H9 (cell line): ENCODE results near the gene RAX2. TPM values are rescaled to one million over a fixed set of nuclear protein-coding genes. Genes with fewer than 3 reads are reported as not detected.

Experiments used
- DNase-seq: peaks from one replicate; pipeline ENCODE4 v3.0.0-alpha.2; 2017
- H2AFZ ChIP-seq: one replicate; pipeline ENCODE4 v1.6.1; 2013; ENCODE audit warnings: mild to moderate bottlenecking, low read length, control low read depth, moderate library complexity
- H2AK5ac ChIP-seq: 2 replicates; pipeline ENCODE4 v1.6.1; 2013; ENCODE audit warnings: low read length, control low read depth, mixed read lengths; ENCODE audit not compliant: insufficient read length
- H2BK120ac ChIP-seq: one replicate; pipeline ENCODE4 v1.6.1; 2013; ENCODE audit warnings: low read depth, mild to moderate bottlenecking, low read length, control low read depth, inconsistent platforms; ENCODE audit not compliant: poor library complexity, severe bottlenecking
- H2BK12ac ChIP-seq: 2 replicates; pipeline ENCODE4 v1.6.1; 2013; ENCODE audit warnings: low read length, control low read depth, mixed read lengths, low read depth; ENCODE audit not compliant: insufficient read length
- H2BK15ac ChIP-seq: 2 replicates; pipeline ENCODE4 v1.6.1; 2013; ENCODE audit warnings: low read depth, low read length, control low read depth
- H2BK20ac ChIP-seq: one replicate; pipeline ENCODE4 v1.6.1; 2013; ENCODE audit warnings: low read depth, mild to moderate bottlenecking, low read length, control low read depth, inconsistent platforms; ENCODE audit not compliant: poor library complexity, severe bottlenecking
- H2BK5ac ChIP-seq: 2 replicates; pipeline ENCODE4 v1.6.1; 2013; ENCODE audit warnings: low read length, control low read depth, mixed read lengths; ENCODE audit not compliant: insufficient read length
- H3K14ac ChIP-seq: 2 replicates; pipeline ENCODE4 v1.6.1; 2013; ENCODE audit warnings: low read length, control low read depth; ENCODE audit not compliant: insufficient read depth
- H3K18ac ChIP-seq: 2 replicates; pipeline ENCODE4 v1.6.1; 2013; ENCODE audit warnings: low read depth, mild to moderate bottlenecking, mixed read lengths, low read length, control low read depth; ENCODE audit not compliant: insufficient read length
- H3K23ac ChIP-seq: 2 replicates; pipeline ENCODE4 v1.6.1; 2013; ENCODE audit warnings: low read length, control low read depth, mixed read lengths, low read depth; ENCODE audit not compliant: insufficient read length
- H3K23me2 ChIP-seq: 2 replicates; pipeline ENCODE4 v1.6.1; 2013; ENCODE audit warnings: low read depth, mild to moderate bottlenecking, mixed read lengths, low read length, control low read depth; ENCODE audit not compliant: insufficient read length, poor library complexity, severe bottlenecking
- H3K27ac ChIP-seq: 2 replicates; pipeline ENCODE4 v1.5.1; 2013; ENCODE audit warnings: low read length, control low read depth, mixed read lengths, low read depth; ENCODE audit not compliant: insufficient read length
- H3K27me3 ChIP-seq: 2 replicates; pipeline ENCODE4 v1.6.1; 2013; ENCODE audit warnings: low read length, control low read depth, inconsistent platforms; ENCODE audit not compliant: insufficient read depth
- H3K4ac ChIP-seq: 2 replicates; pipeline ENCODE4 v1.6.1; 2013; ENCODE audit warnings: low read depth, mild to moderate bottlenecking, control low read depth, inconsistent platforms, low read length, moderate library complexity
- H3K4me1 ChIP-seq: 2 replicates; pipeline ENCODE4 v1.6.1; 2013; ENCODE audit warnings: low read length, control low read depth, inconsistent platforms; ENCODE audit not compliant: insufficient read depth
- H3K4me2 ChIP-seq: 2 replicates; pipeline ENCODE4 v1.6.1; 2013; ENCODE audit warnings: low read length, control low read depth, mixed read lengths; ENCODE audit not compliant: insufficient read length, insufficient read depth
- H3K56ac ChIP-seq: 2 replicates; pipeline ENCODE4 v1.6.1; 2013; ENCODE audit warnings: low read depth, mild to moderate bottlenecking, mixed read lengths, low read length, control low read depth; ENCODE audit not compliant: insufficient read length
- H3K79me1 ChIP-seq: 2 replicates; pipeline ENCODE4 v1.6.1; 2013; ENCODE audit warnings: low read depth, mild to moderate bottlenecking, moderate library complexity, low read length, control low read depth, inconsistent platforms; ENCODE audit not compliant: insufficient read depth, poor library complexity, severe bottlenecking
- H3K79me2 ChIP-seq: 2 replicates; pipeline ENCODE4 v1.6.1; 2013; ENCODE audit warnings: low read length, control low read depth, inconsistent platforms; ENCODE audit not compliant: insufficient read depth
- H3K9ac ChIP-seq: 2 replicates; pipeline ENCODE4 v1.6.1; 2013; ENCODE audit warnings: low read length, control low read depth, mixed read lengths; ENCODE audit not compliant: insufficient read length; ENCODE audit errors: extremely low read depth
- H3K9me3 ChIP-seq: one replicate; pipeline ENCODE4 v1.6.1; 2013; ENCODE audit warnings: low read depth, low read length, inconsistent platforms; ENCODE audit not compliant: control insufficient read depth
- H3T11ph ChIP-seq: one replicate; pipeline ENCODE4 v1.6.1; 2013; ENCODE audit warnings: mild to moderate bottlenecking, low read length, control low read depth, inconsistent platforms
- H4K20me1 ChIP-seq: one replicate; pipeline ENCODE4 v1.6.1; 2013; ENCODE audit not compliant: control insufficient read depth, insufficient read length, insufficient read depth
- H4K5ac ChIP-seq: 2 replicates; pipeline ENCODE4 v1.6.1; 2013; ENCODE audit warnings: low read depth, mild to moderate bottlenecking, mixed read lengths, low read length, control low read depth; ENCODE audit not compliant: insufficient read length
- H4K8ac ChIP-seq: replicated peaks from 2 replicates; pipeline ENCODE4 v1.6.1; 2013; ENCODE audit warnings: low read length, control low read depth, mixed read lengths, low read depth; ENCODE audit not compliant: insufficient read length
- H4K91ac ChIP-seq: 2 replicates; pipeline ENCODE4 v1.6.1; 2013; ENCODE audit warnings: low read depth, mild to moderate bottlenecking, moderate library complexity, mixed read lengths, low read length, control low read depth; ENCODE audit not compliant: insufficient read length
- H3K27ac Mint-ChIP-seq, 3 experiments: 2 replicates in 2 of 3; 3 replicates in 1 of 3; pipeline ENCODE4 v1.8.0; 2020 to 2021; ENCODE audit warnings: mixed read lengths in 3 of 3, mild to moderate bottlenecking in 1 of 3, moderate library complexity in 1 of 3
- H3K27me3 Mint-ChIP-seq: 2 replicates; pipeline ENCODE4 v1.8.0; 2021; ENCODE audit warnings: low read depth, mild to moderate bottlenecking, moderate library complexity, mixed read lengths
- H3K36me3 Mint-ChIP-seq, 3 experiments: 2 replicates in 2 of 3; 3 replicates in 1 of 3; pipeline ENCODE4 v1.8.0; 2020 to 2021; ENCODE audit warnings: low read depth in 3 of 3, mixed read lengths in 3 of 3; ENCODE audit not compliant: insufficient read depth in 1 of 3
- H3K4me1 Mint-ChIP-seq, 2 experiments: 2 replicates each; pipeline ENCODE4 v1.8.0; 2020; ENCODE audit warnings: mixed read lengths in 2 of 2
- H3K4me3 Mint-ChIP-seq, 2 experiments: 2 replicates in 1 of 2; 3 replicates in 1 of 2; pipeline ENCODE4 v1.8.0; 2020 to 2021; ENCODE audit warnings: mild to moderate bottlenecking in 2 of 2, mixed read lengths in 2 of 2, moderate library complexity in 1 of 2
- H3K9me3 Mint-ChIP-seq, 2 experiments: 2 replicates in 1 of 2; 3 replicates in 1 of 2; pipeline ENCODE4 v1.8.0; 2020; ENCODE audit warnings: mild to moderate bottlenecking in 2 of 2, mixed read lengths in 2 of 2, moderate library complexity in 1 of 2
- CTCF ChIP-seq: fragments of 200-600 bp; sonication (generic); conservative IDR thresholded peaks from 3 replicates; pipeline ENCODE4 v1.8.0; 2021; ENCODE audit warnings: antibody characterized with exemption, mild to moderate bottlenecking
- WGBS: extraction: QIAGEN DNeasy Blood & Tissue Kit; methylation state at CpG from one replicate; pipeline ENCODE4 v1.1.7; 2013; ENCODE audit warnings: missing lambda C conversion rate, low lambda C conversion rate, mixed read lengths; ENCODE audit not compliant: insufficient read length; ENCODE audit errors: extremely low coverage; 5-methylcytosine and 5-hydroxymethylcytosine counted together
- total RNA-seq: library from RNA; stranded (reverse); gene quantifications from 2 replicates; pipeline ENCODE4 v1.2.1, GENCODE V29; 2021

The RAX2 gene
- total RNA-seq, 1 experiment from 2014 or later, result not detected

- Histone ChIP-seq H2AFZ (no peak overlapping the region), H3K23me2 (no peaks in the 10 kb centered on the region), H2AK5ac (no peak overlapping the region), H3T11ph (no peak overlapping the region), H2BK5ac (no peak overlapping the region), H2BK120ac (no peak overlapping the region), H2BK15ac (no peak overlapping the region), H3K23ac (no peak overlapping the region), H3K4me1 (no peaks in the 10 kb centered on the region), H2BK20ac (no peak overlapping the region), H3K4ac (no peak overlapping the region), H4K5ac (no peak overlapping the region), H4K8ac (no peak overlapping the region), H4K20me1 (no peaks in the 10 kb centered on the region), H3K4me2 (no peak overlapping the region), H3K56ac (no peak overlapping the region), H3K14ac (no peak overlapping the region), H3K9me3 (peaks cover 19% of the 10 kb centered on the region), H3K79me2 (no peaks in the 10 kb centered on the region), H4K91ac (no peak overlapping the region), H3K9ac (no peak overlapping the region), H3K18ac (no peak overlapping the region), H3K27ac (no peak overlapping the region), H3K79me1 (no peaks in the 10 kb centered on the region), H3K27me3 (peaks cover 2% of the 10 kb centered on the region; the same call in 1 of the 2 replicates), H2BK12ac (no peak overlapping the region)
- Mint-ChIP-seq H3K4me1 (peaks cover 2 to 5% of the 10 kb centered on the region in 2 experiments; a peak in 2 of 4 replicates), H3K9me3 (peaks cover 21 to 23% of the 10 kb centered on the region in 2 experiments), H3K36me3 (peaks cover 21 to 24% (median 21%) of the 10 kb centered on the region in 3 experiments), H3K4me3 (no peak overlapping the region), H3K27me3 (peaks cover 40% of the 10 kb centered on the region), H3K27ac (no peak overlapping the region)
- no peak for TF ChIP-seq CTCF
- WGBS, result no CpG with 5 or more reads among the region's 2 CpGs
- no peak for DNase-seq
Measured at GRCh38 chr19:3781603-3782002, 9.6 kb upstream of the RAX2 start.
